Measurements from ENCODE around the gene ATP5F1D.
A peak's percentile ranks its signal among the peaks of the same experiment; 100 is the strongest.
"Not testable (repeated sequence)": the region's sequence is repeated elsewhere in the genome, so short reads cannot be mapped to it uniquely, and the experiment has no call there.

The ATP5F1D gene

GRCh38 chr19:1241417-1242095, at the start of gene ATP5F1D:
Gene ATP5F1D (plus strand): TSS chr19:1241751. CDS start chr19:1241851, 100 bp downstream.
- DNase-seq: peak; percentile 95

GRCh38 chr19:1199531-1199930, 42.0 kb upstream of the ATP5F1D start:
- DNase-seq: no peak

GRCh38 chr19:1200614-1201013, 40.9 kb upstream of the ATP5F1D start:
- DNase-seq: not testable (repeated sequence)

- DNase-seq: peak; percentile 99
These were observed 36.1 kb upstream of the ATP5F1D start, which contains the start of gene STK11 for GRCh38 chr19:1205114-1206099. Gene STK11 (plus strand): TSS chr19:1205778. CDS start chr19:1206914, 1,136 bp downstream.

- peak; percentile 25 for DNase-seq
These were observed 35.2 kb upstream of the ATP5F1D start for GRCh38 chr19:1206150-1206863.

- DNase-seq: no peak
These were observed 34.6 kb upstream of the ATP5F1D start for GRCh38 chr19:1206864-1207450.

GRCh38 chr19:1208830-1209229, 32.7 kb upstream of the ATP5F1D start:
- not testable (repeated sequence) for DNase-seq

- no peak for DNase-seq
These were observed 31.4 kb upstream of the ATP5F1D start for GRCh38 chr19:1210227-1210538.

- peak; percentile 43 for DNase-seq
These were observed 29.9 kb upstream of the ATP5F1D start for GRCh38 chr19:1211494-1212234.

- DNase-seq: peak; percentile 72
These were observed 27.9 kb upstream of the ATP5F1D start for GRCh38 chr19:1213391-1214286.

GRCh38 chr19:1214299-1214861, 27.2 kb upstream of the ATP5F1D start:
- DNase-seq: no peak

- peak; percentile 69 for DNase-seq
These were observed 26.5 kb upstream of the ATP5F1D start for GRCh38 chr19:1214862-1215731.

- no peak for DNase-seq
These were observed 24.8 kb upstream of the ATP5F1D start for GRCh38 chr19:1216756-1217155.

GRCh38 chr19:1217366-1217765, 24.2 kb upstream of the ATP5F1D start:
- DNase-seq: peak; percentile 75

- DNase-seq: no peak
These were observed 22.6 kb upstream of the ATP5F1D start for GRCh38 chr19:1218751-1219567.

- DNase-seq: no peak
These were observed 21.6 kb upstream of the ATP5F1D start for GRCh38 chr19:1219786-1220476.

GRCh38 chr19:1220477-1220930, 21.0 kb upstream of the ATP5F1D start:
- no peak for DNase-seq
